Medulla oblongata (tissue), 1 donor: ENCODE results near the gene SLC16A2.
"Not testable (repeated sequence)": the region's sequence is repeated elsewhere in the genome, so short reads cannot be mapped to it uniquely, and the experiment has no call there.

ENCODE experiments used
- DNase-seq: peaks from one replicate; pipeline ENCODE4 v3.0.0-alpha.2; 2015; ENCODE audit errors: extremely low spot score

SLC16A2 gene

GRCh38 chrX:74506317-74507115, 85.2 kb downstream of the SLC16A2 start:
- DNase-seq, result no peak

- DNase-seq, result no peak
Measured at GRCh38 chrX:74507191-74507590, 85.9 kb downstream of the SLC16A2 start.

- DNase-seq, result no peak
Measured at GRCh38 chrX:74509989-74510388, 88.7 kb downstream of the SLC16A2 start.

DNA sequence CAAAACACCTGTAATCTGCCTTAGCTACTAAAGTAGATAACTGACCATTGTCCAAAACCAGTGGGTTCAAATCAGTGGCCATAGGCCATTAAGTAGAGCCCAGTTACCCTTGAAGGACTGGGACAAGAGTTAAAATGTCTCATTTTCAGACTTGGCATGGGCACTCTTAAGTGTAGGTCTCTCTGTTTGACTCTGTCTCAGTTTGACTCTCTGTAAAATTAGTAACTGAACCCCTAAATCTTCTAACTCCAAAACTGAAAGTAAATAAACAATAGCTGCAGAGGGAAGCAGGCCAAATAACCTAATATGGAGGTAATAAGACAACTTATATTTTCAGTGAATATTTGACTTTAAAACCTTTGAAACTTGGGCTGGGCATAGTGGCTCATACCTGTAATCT, 89.1 kb downstream of the SLC16A2 start:
- DNase-seq, result no peak

- DNase-seq, result no peak
Measured at GRCh38 chrX:74511704-74512103, 90.4 kb downstream of the SLC16A2 start.

DNA sequence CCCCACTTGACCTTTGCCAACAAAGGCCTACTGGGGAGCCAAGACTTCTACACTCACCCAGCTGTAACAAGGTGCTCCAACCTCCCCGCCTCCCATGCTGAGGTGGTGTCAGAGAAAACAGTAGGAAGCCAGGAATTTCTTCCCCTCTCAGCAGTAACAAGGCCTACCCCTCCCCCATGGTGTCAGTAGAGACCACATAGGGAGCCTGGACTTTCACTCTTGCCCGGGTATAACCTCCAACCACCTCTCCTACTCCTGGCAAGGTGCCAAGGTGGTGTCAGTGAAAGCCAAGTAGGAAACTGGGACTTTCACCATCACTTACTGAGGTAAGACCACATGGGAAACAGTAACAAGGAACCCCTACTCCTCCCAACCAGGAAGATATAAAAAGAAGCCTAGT, 93.1 kb downstream of the SLC16A2 start:
- no peak for DNase-seq

DNA sequence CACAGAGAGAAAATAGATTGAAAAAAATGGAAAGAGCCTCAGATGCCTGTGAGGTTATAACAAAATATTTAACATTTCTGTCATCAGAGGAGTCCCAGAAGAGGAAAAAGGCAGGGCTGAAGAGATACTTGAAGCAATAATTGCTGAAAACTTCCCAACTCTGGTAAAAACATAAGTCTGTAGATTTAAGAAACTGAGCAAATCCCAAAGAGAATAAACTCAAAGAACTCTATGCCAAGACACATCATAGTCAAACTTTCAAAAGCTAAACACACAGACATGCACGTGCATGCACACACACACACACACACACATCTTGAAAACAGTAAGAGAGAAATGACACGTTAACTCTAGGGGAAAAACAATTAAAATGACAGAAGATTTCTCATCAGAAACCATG, 94.1 kb downstream of the SLC16A2 start:
- no peak for DNase-seq

GRCh38 chrX:74516013-74516412, 94.7 kb downstream of the SLC16A2 start:
- not testable (repeated sequence) for DNase-seq

DNA sequence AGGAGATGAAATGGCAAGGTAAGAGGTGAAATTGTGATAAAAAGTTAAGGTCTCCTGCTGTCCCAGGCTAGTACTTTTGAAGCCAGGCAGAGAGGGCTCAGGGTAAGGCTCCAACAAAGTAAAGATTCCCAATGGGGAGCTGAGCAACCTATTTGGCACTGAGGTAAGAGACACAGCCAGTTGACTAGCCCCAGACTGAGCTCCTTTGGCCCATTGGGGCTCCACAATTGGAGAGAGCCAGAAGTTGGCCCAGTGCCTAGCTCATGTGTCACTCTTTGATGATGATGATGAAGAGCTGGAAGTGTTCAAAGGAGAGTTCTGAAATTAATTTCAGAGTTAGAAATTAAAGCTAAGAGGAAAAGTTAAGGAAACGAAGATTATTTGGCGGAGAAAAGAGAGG, 98.6 kb downstream of the SLC16A2 start:
- no peak for DNase-seq

DNA sequence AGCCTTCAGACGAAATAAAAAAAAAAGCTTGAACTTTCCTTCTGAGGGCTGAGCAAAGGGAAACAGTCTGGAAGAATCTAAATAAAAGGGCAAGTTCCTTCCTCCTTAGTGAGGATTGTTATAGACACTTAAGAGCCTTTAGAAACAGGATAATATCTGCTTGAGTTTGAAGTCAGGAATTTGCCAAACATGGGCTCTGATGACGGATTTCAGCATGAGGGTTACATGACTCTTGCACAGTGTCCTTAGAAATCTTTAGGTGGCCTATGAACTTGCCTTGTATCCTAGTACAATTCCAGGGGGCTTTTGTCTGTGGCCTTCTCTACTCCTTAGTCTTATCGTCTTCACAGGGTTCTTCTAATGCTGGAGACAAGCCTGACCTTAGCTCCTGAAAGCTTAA, 99.0 kb downstream of the SLC16A2 start:
- DNase-seq, result no peak

DNA sequence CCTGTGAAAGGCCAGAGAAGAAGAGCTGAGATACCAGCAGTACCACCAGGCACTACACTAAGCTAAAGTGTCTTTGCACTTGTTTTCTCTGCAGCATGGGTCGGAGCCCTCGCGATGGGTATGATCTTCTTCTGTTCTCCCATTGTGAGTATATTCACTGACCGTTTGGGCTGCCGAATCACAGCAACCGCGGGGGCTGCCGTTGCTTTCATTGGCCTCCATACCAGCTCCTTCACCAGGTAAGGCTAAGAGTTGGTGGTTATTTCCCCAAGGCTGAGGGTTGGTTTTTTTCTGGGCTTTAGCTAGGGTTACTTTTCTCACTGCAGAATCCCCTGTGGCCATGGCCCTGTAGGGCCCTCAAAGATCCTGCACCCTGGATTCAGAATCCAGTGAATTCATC, 99.6 kb downstream of the SLC16A2 start:
- no peak for DNase-seq

- DNase-seq, result peak; percentile 9
Measured at GRCh38 chrX:74521961-74522751, 100.9 kb downstream of the SLC16A2 start.

- no peak for DNase-seq
Measured at GRCh38 chrX:74523224-74523623, 101.9 kb downstream of the SLC16A2 start.

GRCh38 chrX:74523870-74524735, 102.8 kb downstream of the SLC16A2 start:
- no peak for DNase-seq

DNA sequence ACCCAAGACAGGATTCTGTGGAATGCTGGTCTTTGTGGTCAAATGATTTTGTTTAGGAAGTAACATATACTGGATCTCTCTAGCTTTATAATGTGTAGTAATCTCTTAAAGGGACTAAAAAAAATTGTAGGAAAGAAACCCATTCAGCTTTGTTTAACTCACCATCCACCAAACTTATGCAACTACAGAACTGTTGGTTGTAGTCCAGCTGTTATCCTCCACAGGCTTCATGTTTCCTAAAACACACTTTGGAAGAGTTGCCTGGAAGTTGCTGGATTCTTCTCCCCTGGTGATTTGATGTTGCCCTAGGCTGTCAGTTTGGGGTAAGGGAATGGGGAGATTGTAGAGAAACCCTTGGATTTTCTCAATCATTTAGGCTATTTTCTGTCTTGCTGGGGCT, 103.8 kb downstream of the SLC16A2 start:
- no peak for DNase-seq

GRCh38 chrX:74526764-74527163, 105.5 kb downstream of the SLC16A2 start:
- DNase-seq, result no peak

DNA sequence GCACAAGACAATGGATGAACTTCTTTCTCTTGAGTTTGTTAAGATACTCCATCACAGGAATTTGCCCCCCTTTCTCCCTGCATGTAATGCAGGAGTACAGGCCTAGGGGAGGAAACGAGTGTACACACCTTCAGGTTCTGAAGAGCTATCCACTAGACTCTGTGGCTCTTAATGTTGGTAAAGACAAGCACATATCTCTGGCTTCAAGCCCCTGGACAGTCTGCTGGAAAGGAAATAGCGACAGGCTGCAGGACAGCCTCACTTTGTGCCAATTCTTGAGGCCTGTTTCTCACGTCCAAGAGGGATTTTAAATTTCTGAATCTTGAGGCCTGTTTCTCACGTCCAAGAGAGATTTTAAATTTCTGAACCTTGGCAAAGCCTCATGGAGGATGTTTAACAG, 106.1 kb downstream of the SLC16A2 start:
- no peak for DNase-seq

- DNase-seq, result no peak
Measured at GRCh38 chrX:74529311-74529710, 108.0 kb downstream of the SLC16A2 start.

DNA sequence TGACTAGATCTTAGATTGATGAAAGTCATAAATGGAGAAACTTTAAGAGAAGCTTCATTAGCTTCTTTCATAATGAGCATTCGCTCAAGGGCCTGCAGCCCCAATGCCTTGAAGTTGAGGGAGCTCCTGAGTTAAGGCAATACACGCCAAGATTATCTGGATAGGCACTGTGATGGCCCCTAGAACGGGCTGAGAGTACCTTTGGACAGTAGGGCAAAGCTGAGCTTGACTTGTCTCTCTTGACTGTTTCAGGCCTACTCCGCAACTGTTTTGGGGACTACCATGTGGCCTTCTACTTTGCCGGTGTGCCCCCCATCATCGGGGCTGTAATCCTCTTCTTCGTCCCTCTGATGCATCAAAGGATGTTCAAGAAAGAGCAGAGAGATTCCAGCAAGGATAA, 109.8 kb downstream of the SLC16A2 start:
- DNase-seq, result no peak

DNA sequence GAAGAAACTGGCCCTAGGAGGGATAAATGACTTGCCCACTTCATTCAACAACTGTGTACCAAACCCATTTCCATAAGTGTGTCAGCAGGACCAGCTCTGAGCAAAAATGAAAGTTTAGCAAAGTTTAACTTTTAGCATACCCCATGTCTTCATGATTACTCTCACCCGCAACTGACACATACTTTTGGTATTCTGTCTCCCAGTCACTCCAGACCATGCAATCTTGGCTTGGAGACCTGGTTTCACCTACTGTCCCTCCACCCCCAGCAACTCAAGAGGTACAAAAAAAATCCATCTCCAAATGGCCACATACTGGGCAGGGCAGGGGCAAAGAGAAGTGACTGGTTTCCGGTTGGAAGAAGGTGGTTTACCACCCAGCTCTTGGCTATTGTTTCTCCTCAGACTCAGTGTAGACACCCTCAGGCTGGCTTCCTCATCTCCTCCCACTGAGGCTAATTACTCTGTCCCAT, 113.3 kb downstream of the SLC16A2 start:
- no peak for DNase-seq

- DNase-seq, result no peak
Measured at GRCh38 chrX:74535086-74535407, 113.8 kb downstream of the SLC16A2 start.
